HG02623 (cell line): ENCODE results near the gene CCNK.

Experiments used
- ATAC-seq: cut with Tn5 transposase; IDR thresholded peaks from one replicate; pipeline ENCODE4 v1.9.1; 2021; ENCODE audit warnings: moderate library complexity; ENCODE audit not compliant: unreplicated experiment

Gene CCNK

GRCh38 chr14:99465288-99465687 lies 15.9 kb upstream of the CCNK start:
- no peak for ATAC-seq

GRCh38 chr14:99466758-99467157 lies 14.5 kb upstream of the CCNK start:
- ATAC-seq: no peak

- no peak for ATAC-seq
These were observed 13.7 kb upstream of the CCNK start for GRCh38 chr14:99467336-99468078.

- no peak for ATAC-seq
These were observed 13.1 kb upstream of the CCNK start for GRCh38 chr14:99468081-99468480.

- ATAC-seq: no peak
These were observed 12.2 kb upstream of the CCNK start for GRCh38 chr14:99468836-99469592.

GRCh38 chr14:99471731-99472130 lies 9.5 kb upstream of the CCNK start:
- no peak for ATAC-seq

GRCh38 chr14:99472937-99473336 lies 8.3 kb upstream of the CCNK start:
- ATAC-seq: no peak

- ATAC-seq: no peak
These were observed 7.8 kb upstream of the CCNK start for GRCh38 chr14:99473458-99473857.

GRCh38 chr14:99475179-99475578 lies 6.0 kb upstream of the CCNK start:
- ATAC-seq: no peak

- no peak for ATAC-seq
These were observed 5.5 kb upstream of the CCNK start for GRCh38 chr14:99475660-99476059.

- no peak for ATAC-seq
These were observed 4.3 kb upstream of the CCNK start for GRCh38 chr14:99476864-99477263.

GRCh38 chr14:99478128-99478527 lies 3.1 kb upstream of the CCNK start:
- no peak for ATAC-seq

- no peak for ATAC-seq
These were observed 1.9 kb upstream of the CCNK start for GRCh38 chr14:99479160-99479905.

- no peak for ATAC-seq
These were observed 1.0 kb upstream of the CCNK start, which contains the start of gene SETD3 for GRCh38 chr14:99479906-99480869. Gene SETD3 (minus strand): TSS chr14:99480859. CDS start chr14:99465805, 15,054 bp downstream.

GRCh38 chr14:99481745-99482099 lies 513 bp downstream of the CCNK start:
- ATAC-seq: no peak

GRCh38 chr14:99484106-99484505 lies 2.9 kb downstream of the CCNK start:
- ATAC-seq: no peak

- ATAC-seq: no peak
These were observed 16.1 kb downstream of the CCNK start for GRCh38 chr14:99497341-99497740.

GRCh38 chr14:99497894-99498293 lies 16.7 kb downstream of the CCNK start:
- ATAC-seq: no peak

- ATAC-seq: no peak
These were observed 21.8 kb downstream of the CCNK start for GRCh38 chr14:99502989-99503421.

- no peak for ATAC-seq
These were observed 22.7 kb downstream of the CCNK start for GRCh38 chr14:99503848-99504453.
